Measurements from ENCODE around the gene EXD3.
"Not testable (repeated sequence)": the region's sequence is repeated elsewhere in the genome, so short reads cannot be mapped to it uniquely, and the experiment has no call there.

The EXD3 gene

DNA sequence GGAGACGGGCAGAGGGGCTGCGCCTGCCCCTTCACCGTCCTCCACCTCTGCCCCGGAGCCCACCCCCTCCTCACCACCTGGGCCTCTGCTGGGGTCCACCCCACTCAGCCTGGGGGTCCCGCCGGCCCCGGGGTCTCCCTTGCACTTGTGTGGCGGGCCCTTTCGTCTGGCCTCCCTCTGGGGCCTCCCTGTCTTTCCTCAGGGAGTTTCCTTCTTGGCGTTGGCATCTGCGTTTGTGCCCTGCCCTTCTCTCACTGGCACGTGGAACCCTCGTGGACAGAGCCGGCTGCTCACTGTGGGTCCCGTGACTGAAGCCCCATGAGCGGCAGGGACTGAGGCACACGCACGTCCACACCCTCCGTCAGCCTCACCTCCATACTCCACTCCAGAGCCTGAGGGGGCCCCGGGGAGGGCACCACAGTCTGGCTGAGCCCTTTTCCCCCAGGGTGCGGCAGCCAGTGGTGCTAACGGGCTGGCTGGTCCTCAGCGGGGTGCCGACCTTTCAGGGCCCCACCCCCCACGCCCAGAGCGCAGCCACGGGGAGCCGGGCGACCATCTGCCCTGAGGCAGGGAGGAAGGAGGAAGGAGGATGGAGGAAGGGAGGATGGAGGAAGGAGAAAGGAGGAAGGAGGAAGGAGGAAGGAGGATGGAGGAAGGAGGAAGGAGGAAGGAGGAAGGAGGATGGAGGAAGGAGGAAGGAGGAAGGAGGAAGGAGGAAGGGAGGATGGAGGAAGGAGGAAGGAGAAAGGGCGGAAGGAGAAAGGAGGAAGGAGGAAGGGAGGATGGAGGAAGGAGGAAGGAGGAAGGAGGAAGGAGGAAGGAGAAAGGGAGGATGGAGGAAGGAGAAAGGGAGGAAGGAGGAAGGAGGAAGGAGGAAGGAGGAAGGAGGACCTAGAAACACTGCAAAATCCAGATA, 67.9 kb downstream of the EXD3 start:
- Mint-ChIP-seq H3K4me1 (ENCODE audit: low read depth) (no peaks in the 10 kb centered on the region), H3K36me3 (ENCODE audit: low read depth) (peaks cover 5% of the 10 kb centered on the region), H3K27ac (no peak overlapping the region), H3K9me3 (peaks cover 11% of the 10 kb centered on the region), H3K4me3 (no peak overlapping the region), H3K27me3 (no peaks in the 10 kb centered on the region)

- Mint-ChIP-seq H3K9me3 (peaks cover 11% of the 10 kb centered on the region), H3K4me1 (ENCODE audit: low read depth) (no peaks in the 10 kb centered on the region), H3K27ac (no peak overlapping the region), H3K27me3 (no peaks in the 10 kb centered on the region), H3K36me3 (ENCODE audit: low read depth) (peaks cover 5% of the 10 kb centered on the region), H3K4me3 (no peak overlapping the region)
These were observed 68.7 kb downstream of the EXD3 start for GRCh38 chr9:137354153-137354844.

GRCh38 chr9:137353223-137354152, 69.5 kb downstream of the EXD3 start:
- H3K27ac Mint-ChIP-seq: no peak overlapping the region
- no peaks in the 10 kb centered on the region for H3K27me3 Mint-ChIP-seq
- peaks cover 5% of the 10 kb centered on the region for H3K36me3 Mint-ChIP-seq (ENCODE audit: low read depth)
- peaks cover 11% of the 10 kb centered on the region for H3K9me3 Mint-ChIP-seq
- no peaks in the 10 kb centered on the region for H3K4me1 Mint-ChIP-seq (ENCODE audit: low read depth)
- no peak overlapping the region for H3K4me3 Mint-ChIP-seq

GRCh38 chr9:137352511-137353222, 70.3 kb downstream of the EXD3 start:
- Mint-ChIP-seq H3K36me3 (ENCODE audit: low read depth) (peaks cover 5% of the 10 kb centered on the region), H3K9me3 (peaks cover 11% of the 10 kb centered on the region), H3K27ac (no peak overlapping the region), H3K4me1 (ENCODE audit: low read depth) (no peaks in the 10 kb centered on the region), H3K4me3 (no peak overlapping the region), H3K27me3 (no peaks in the 10 kb centered on the region)

DNA sequence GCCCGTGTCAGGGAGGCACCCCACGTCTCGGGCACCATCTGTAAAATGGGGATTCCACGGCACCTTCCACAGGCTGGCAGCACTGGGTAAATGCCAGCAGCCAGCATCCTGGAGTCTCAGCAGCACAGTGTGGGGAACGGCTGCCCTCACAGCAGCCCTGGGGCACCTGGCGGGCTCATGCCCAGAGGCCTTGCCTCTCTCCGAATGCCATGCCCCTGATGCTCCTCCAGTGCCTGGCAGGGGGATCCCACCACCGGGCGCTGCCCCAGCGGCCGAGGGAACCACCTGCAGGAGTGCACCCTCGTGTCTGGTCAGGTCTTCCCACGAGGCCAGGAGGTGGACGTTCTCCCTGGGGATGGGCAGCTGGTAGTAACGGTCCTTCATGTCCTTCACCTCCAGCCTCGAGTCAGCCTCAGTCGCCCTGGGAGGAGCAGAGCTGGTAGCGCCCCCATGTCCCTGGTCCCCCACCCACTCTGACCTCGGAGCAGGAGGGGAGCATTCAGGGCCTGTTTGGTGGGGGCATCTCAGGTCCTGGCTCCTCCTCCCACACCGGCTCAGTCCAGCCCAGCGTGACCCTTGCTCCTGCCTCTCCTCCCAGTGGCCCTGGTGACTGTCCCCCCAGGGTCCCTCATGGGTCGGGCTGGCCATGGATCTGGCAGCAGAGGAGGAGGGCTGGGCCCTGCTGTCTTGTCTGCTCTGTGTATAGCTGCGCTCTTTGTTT, 71.0 kb downstream of the EXD3 start:
- peaks cover 5% of the 10 kb centered on the region for H3K9me3 Mint-ChIP-seq
- H3K27ac Mint-ChIP-seq: no peak overlapping the region
- H3K4me3 Mint-ChIP-seq: no peak overlapping the region
- H3K27me3 Mint-ChIP-seq: no peaks in the 10 kb centered on the region
- no peaks in the 10 kb centered on the region for H3K36me3 Mint-ChIP-seq (ENCODE audit: low read depth)
- H3K4me1 Mint-ChIP-seq (ENCODE audit: low read depth): no peaks in the 10 kb centered on the region

DNA sequence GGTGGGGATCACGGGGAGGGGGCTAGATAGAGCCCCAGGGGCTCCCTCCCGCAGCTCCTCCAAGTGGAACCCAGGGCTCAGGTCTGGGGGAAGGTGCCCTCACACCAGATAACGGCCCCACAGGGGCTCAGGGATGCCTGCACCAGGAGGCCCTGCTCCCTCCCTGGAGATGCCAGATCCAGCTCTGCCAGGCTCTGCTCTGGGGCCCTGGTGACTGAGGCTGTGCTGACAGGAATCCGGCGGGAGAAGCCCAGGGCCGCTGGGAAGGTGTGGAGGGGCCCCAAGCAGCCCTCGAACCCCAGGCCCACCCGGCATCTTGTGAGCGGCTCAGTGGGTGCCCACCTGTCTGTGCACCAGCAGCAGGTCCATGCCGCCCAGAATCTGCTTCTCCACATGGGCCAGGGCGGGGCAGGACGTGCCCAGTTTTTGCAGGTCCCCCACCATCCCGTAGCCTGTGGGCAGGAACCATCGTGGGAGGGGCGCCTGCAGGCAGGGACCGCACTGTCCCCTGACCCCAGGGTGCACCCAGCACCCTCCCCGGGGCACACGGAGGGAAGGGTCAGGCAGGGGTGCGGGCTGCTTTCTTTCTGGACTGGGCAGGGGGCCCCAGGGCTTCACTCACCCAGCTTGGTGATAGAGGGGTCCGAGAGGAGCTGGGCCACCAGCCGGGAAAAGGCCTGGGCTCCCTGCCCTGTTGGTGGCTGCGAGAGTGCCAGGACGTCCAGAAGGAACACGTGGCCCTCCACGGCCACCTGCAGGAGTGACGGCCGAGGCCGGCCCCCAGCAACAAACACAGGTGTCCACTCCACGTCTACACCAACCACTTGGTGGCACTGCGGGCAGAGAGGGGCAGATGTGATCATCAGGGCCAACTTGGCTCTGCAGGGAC, 72.0 kb downstream of the EXD3 start:
- Mint-ChIP-seq H3K27me3 (no peaks in the 10 kb centered on the region), H3K36me3 (ENCODE audit: low read depth) (no peaks in the 10 kb centered on the region), H3K9me3 (no peaks in the 10 kb centered on the region), H3K4me3 (no peak overlapping the region), H3K4me1 (ENCODE audit: low read depth) (no peaks in the 10 kb centered on the region), H3K27ac (no peak overlapping the region)

DNA sequence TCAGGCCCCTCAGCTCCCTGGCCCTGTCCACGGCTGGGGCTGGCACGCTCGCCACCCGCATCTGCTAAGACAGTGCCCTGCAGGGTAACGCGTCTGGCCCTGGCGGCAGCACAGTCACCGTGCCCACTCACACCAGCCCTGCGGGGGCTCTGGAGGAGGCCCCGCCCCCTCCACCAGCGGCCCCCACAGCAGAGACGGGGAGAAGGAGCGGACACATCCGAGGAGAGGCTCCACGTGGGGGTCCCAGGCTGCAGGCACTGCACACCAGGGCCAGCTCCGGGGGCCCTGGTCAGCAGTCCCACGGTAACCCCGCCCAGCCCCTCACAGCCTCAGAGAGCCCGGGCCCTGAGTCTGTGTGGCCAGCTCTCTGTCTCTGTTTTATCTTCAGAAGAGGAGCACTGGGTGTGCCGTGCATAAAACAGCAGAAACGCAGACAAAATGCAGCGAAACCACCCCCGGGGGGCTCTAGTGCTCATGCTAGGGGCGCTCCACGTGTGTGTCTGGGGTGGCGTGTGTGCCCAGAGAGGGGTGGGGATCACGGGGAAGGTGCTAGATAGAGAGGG, 73.4 kb downstream of the EXD3 start:
- no peaks in the 10 kb centered on the region for H3K36me3 Mint-ChIP-seq (ENCODE audit: low read depth)
- no peak overlapping the region for H3K27ac Mint-ChIP-seq
- H3K4me1 Mint-ChIP-seq (ENCODE audit: low read depth): no peaks in the 10 kb centered on the region
- no peak overlapping the region for H3K4me3 Mint-ChIP-seq
- no peaks in the 10 kb centered on the region for H3K27me3 Mint-ChIP-seq
- no peaks in the 10 kb centered on the region for H3K9me3 Mint-ChIP-seq

DNA sequence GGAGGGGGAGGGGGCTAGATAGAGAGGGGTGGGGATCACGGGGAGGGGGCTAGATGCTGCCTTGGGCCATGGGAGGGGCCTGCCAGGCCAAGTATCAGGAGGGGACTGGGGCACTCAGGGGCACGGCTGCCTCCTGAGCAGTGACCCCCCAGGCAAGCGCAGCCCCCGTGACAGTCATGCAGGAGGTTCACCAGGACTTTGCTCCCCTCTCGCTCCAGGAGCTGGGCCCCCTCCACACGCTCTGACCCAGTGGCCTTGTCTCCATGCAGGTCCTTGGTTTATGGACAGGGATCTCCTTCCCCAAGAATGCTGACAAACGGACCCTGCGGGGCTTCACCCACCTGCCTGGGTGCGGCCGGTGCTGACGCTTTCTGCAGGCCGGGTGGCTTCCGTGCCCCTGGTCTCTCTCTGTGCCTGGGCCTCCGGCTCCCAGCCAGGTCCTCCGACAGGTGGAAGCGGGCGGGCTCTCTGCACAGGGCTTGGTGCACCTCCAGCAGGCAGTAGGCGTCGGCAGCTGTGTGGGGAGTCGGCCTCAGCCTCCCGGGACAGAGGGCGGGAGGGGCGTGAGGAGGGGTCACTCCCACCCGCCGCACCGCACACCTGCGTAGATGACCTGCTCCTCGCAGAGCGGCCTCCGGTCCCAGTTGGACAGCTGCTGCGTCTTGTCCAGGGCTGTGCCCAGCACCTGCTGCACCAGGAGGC, 74.0 kb downstream of the EXD3 start:
- Mint-ChIP-seq H3K27me3 (no peaks in the 10 kb centered on the region), H3K4me3 (no peak overlapping the region), H3K4me1 (ENCODE audit: low read depth) (no peaks in the 10 kb centered on the region), H3K27ac (no peak overlapping the region), H3K9me3 (no peaks in the 10 kb centered on the region), H3K36me3 (ENCODE audit: low read depth) (no peaks in the 10 kb centered on the region)

GRCh38 chr9:137347928-137348327, 75.0 kb downstream of the EXD3 start:
- Mint-ChIP-seq H3K27ac (no peak overlapping the region), H3K4me3 (no peak overlapping the region), H3K27me3 (no peaks in the 10 kb centered on the region), H3K9me3 (no peaks in the 10 kb centered on the region), H3K36me3 (ENCODE audit: low read depth) (no peaks in the 10 kb centered on the region), H3K4me1 (ENCODE audit: low read depth) (no peaks in the 10 kb centered on the region)

- Mint-ChIP-seq H3K4me3 (no peak overlapping the region), H3K4me1 (ENCODE audit: low read depth) (no peaks in the 10 kb centered on the region), H3K27ac (no peak overlapping the region), H3K27me3 (no peaks in the 10 kb centered on the region), H3K9me3 (no peaks in the 10 kb centered on the region), H3K36me3 (ENCODE audit: low read depth) (no peaks in the 10 kb centered on the region)
These were observed 80.5 kb downstream of the EXD3 start for GRCh38 chr9:137342482-137342881.

GRCh38 chr9:137341227-137341626, 81.7 kb downstream of the EXD3 start:
- no peak overlapping the region for H3K4me3 Mint-ChIP-seq
- no peaks in the 10 kb centered on the region for H3K27me3 Mint-ChIP-seq
- no peaks in the 10 kb centered on the region for H3K36me3 Mint-ChIP-seq (ENCODE audit: low read depth)
- no peaks in the 10 kb centered on the region for H3K9me3 Mint-ChIP-seq
- H3K4me1 Mint-ChIP-seq (ENCODE audit: low read depth): no peaks in the 10 kb centered on the region
- H3K27ac Mint-ChIP-seq: no peak overlapping the region

DNA sequence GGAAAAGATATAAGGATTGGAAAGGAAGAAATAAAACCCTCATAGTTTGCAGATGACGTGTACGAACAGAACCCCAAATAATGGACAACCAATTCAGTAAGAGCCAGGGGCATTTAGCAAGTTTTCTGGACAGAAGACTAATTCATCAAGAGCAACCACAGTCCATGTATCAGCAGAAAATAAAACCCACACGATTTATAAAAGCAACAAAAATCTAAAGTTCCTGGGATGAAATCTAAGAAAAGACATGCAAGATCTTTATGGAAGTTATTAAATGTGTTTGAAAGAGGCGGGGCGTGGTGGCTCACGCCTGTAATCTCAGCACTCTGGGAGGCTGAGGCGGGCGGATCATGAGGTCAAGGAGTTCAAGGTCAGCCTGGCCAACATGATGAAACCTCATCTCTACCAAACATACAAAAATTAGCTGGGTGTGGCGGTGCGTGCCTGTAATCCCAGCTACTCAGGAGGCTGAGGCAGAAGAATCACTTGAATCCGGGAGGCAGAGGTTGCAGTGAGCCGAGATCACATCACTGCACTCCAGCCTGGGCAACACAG, 83.0 kb downstream of the EXD3 start:
- H3K4me3 Mint-ChIP-seq; H3K9me3 Mint-ChIP-seq; H3K36me3 Mint-ChIP-seq (ENCODE audit: low read depth); H3K27me3 Mint-ChIP-seq; H3K4me1 Mint-ChIP-seq (ENCODE audit: low read depth); H3K27ac Mint-ChIP-seq: not testable (repeated sequence)
